ENCODE data around the gene ACTN3.
A peak's percentile ranks its signal among the peaks of the same experiment; 100 is the strongest.

Gene ACTN3

GRCh38 chr11:66593303-66593635, 46.6 kb downstream of the ACTN3 start:
- no peak for DNase-seq (ENCODE audit: low read depth)
- no peak for TF ChIP-seq CTCF (IDR thresholded peaks at IDR 0.05; ENCODE audit: control insufficient read depth, insufficient read depth, low read depth, low read length, missing control alignments)
- peak overlapping the region; percentile 63 for H3K4me3 ChIP-seq (ENCODE audit: control insufficient read depth, low read depth, low read length)

GRCh38 chr11:66593650-66594049, 46.9 kb downstream of the ACTN3 start:
- no peak for TF ChIP-seq CTCF (IDR thresholded peaks at IDR 0.05; ENCODE audit: control insufficient read depth, insufficient read depth, low read depth, low read length, missing control alignments)
- H3K4me3 ChIP-seq (ENCODE audit: control insufficient read depth, low read depth, low read length): peak overlapping the region; percentile 63
- no peak for DNase-seq (ENCODE audit: low read depth)

- no peak for TF ChIP-seq CTCF (IDR thresholded peaks at IDR 0.05; ENCODE audit: control insufficient read depth, insufficient read depth, low read depth, low read length, missing control alignments)
- no peak overlapping the region for H3K4me3 ChIP-seq (ENCODE audit: control insufficient read depth, low read depth, low read length)
- no peak for DNase-seq (ENCODE audit: low read depth)
Observed at GRCh38 chr11:66595245-66595904, 48.7 kb downstream of the ACTN3 start.

- DNase-seq (ENCODE audit: low read depth): no peak
- no peak overlapping the region for H3K4me3 ChIP-seq (ENCODE audit: control insufficient read depth, low read depth, low read length)
- no peak for TF ChIP-seq CTCF (IDR thresholded peaks at IDR 0.05; ENCODE audit: control insufficient read depth, insufficient read depth, low read depth, low read length, missing control alignments)
Observed at GRCh38 chr11:66598993-66599392, 52.3 kb downstream of the ACTN3 start.

- DNase-seq (ENCODE audit: low read depth): no peak
- H3K4me3 ChIP-seq (ENCODE audit: control insufficient read depth, low read depth, low read length): no peak overlapping the region
- TF ChIP-seq CTCF (IDR thresholded peaks at IDR 0.05; ENCODE audit: control insufficient read depth, insufficient read depth, low read depth, low read length, missing control alignments): no peak
Observed at GRCh38 chr11:66600219-66600618, 53.5 kb downstream of the ACTN3 start.

- DNase-seq (ENCODE audit: low read depth): no peak
- H3K4me3 ChIP-seq (ENCODE audit: control insufficient read depth, low read depth, low read length): no peak overlapping the region
- no peak for TF ChIP-seq CTCF (IDR thresholded peaks at IDR 0.05; ENCODE audit: control insufficient read depth, insufficient read depth, low read depth, low read length, missing control alignments)
Observed at GRCh38 chr11:66600631-66601233, 54.0 kb downstream of the ACTN3 start.

Measured in AG09309 (cell line).